ENCODE results near the gene RGL2.
"Not testable (repeated sequence)": the region's sequence is repeated elsewhere in the genome, so short reads cannot be mapped to it uniquely, and the experiment has no call there.

Gene RGL2

DNA sequence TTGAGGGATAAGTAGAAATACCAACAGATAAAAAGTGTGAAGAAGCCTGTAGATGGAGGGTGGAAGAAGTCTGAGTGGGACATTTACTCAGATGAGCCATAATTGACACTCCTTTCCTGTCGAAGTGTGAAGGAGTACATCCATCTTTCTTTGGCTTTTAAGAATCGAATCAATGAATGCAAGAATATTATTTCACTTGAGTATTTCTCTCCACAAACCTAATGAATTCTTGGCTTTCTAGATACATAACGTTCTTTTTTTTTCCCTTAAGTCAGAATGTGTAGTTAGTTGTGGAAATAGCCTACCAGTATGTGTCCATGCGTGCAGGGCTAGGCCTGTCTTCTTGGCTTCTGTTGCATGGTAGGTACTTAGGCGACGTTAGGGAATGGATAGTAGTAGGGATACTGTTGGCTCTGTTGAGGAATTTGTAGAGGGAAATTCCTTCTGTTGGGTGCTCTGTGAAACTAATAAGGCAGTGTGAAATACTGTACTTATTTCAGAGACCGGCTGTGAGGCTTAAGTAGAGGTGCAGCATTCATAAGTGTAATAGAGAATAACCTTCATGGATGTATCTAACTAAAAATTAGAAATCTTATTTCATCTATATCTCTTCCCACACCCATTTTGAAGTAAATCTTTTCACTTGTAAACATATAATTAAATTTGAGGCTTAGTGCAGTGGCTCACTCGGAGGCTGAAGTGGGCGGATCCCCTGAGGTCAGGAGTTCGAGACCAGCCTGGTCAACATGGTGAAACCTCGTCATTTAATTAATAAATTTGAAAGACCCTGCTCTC is 25.4 kb downstream of the RGL2 start:
- no peak for DNase-seq

DNA sequence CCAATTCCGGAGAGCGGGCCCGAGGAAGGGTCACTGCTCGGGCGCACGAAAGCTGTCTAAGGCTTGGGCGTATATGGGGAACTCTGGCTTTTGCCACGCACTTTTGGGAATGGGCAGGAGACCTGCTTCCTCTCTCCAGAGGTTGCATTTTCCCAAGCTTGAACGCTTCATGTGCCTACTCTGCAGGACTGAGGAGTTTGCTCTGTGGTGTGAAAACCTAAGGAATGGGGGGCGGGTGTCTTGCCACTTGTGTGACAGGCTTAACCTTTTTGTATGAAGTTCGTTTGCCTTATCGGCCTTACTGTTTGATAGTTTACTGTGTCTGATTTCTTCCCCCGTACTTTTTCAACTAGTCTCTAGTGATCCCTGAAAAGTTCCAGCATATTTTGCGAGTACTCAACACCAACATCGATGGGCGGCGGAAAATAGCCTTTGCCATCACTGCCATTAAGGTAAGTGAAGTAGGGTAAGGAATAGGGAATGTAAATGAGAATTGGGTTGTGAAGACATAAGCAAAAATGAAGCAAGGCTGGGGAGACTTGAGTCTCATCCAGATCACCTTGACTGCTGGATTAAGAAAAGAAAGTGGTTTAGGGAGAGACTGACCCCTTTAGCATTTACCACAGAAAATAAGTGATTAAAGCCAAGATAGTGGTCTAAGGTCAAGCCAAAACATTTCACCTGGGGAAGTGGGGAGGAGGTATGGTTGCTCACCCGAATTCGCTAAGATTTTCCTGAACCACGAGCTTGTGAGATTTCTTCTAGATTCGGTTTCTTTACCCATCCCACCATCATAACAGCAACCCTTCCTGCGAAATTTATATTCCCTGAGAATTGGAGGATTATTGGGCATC is 26.2 kb downstream of the RGL2 start:
- no peak for DNase-seq

DNA sequence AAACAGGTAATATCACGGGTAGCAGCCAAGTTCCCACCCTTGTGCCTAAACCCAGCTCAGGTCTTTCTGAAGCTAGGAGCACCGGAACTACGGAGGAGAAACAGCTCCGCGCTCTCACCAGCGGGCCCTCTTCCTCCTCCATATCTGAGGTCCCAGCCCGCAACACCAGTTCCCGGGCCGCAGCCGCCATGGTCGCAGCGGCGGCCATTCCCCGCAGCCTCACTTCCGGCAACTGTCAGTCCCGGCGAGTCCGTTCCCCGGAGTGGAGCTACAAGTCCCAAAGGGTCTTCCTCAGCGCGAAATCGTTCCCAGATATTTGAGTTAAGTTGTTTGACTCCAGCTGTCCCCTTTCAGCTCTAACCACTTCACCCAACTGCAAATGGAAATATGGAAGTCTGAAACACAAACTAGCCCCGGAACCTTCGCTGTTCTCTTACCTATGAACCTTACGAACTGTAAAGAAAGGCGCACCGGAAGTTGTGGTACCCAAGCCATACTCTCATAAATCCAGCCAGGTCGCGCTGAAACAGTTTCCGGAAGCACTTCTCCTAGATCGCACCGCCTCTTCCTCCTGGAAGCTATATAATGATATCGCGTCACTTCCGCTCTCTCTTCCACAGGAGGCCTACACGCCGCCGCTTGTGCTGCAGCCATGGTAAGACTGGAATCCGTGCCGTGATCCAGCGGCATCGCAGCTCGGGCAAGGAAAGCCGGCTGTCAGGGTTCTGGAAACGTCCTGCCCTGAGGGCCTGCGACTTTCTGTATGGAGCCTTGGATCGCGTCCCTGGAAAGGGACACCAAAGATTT is 27.1 kb downstream of the RGL2 start, which contains the start of the genes RPS18 and VPS52:
TSS of gene RPS18 (plus strand) at position 608 of the 807 bp plus-strand sequence. CDS start at position 653, 45 bp downstream.
TSS of gene VPS52 (minus strand) at position 409 of the 807 bp plus-strand sequence. CDS start at position 208, 201 bp downstream.
- DNase-seq: peak; percentile 87

DNA sequence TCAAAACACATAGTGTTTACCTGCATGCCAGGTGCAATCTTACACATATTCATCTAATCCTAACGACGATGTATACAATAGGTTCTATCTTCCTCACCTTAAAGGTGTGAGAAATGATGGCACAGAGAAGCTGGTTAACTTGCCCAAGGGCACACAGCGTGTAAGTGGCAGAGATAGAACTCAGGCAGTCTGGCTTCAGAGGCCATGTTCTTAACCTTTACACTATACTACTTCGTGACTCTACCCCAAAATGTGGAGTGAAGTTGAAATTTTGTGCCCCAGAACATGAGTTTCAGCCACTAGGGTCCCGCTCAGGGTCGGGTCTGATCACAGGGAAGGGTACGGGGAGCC is 27.6 kb downstream of the RGL2 start:
- no peak for DNase-seq

DNA sequence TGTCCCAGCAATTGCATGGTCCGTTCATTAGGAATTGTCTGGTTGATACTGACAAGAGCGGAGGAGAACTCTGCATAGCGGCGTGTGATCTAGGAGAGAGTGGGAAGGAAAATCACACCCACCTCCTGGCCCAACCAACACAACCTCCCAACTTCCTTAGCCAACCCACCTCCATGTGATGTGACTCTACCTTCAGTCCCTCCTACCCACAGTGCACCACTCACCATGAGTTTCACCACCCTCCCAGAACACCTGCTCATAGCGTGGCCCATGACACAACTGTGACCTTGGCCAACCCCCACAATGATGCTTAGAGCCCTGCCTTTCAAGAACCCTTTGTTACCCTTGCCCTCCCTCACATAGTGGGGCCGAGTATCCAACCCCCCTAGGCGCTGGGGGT is 34.7 kb downstream of the RGL2 start:
- no peak for DNase-seq

DNA sequence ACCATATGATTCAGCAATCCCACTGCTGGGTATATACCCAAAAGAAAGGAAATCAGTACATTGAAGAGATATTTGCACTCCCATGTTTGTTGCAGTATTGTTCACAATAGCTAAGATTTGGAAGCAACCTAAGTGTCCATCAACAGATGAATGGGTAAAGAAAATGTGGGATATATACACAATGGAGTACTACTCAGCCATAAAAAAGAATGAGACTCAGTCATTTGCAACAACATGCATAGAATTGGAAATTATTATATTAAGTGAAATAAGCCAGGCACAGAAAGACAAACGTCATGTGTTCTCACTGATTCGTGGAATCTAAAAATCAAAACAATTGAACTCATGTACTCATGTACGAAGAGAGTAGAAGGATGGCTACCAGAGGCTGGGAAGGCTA is 36.3 kb downstream of the RGL2 start:
- DNase-seq: not testable (repeated sequence)

DNA sequence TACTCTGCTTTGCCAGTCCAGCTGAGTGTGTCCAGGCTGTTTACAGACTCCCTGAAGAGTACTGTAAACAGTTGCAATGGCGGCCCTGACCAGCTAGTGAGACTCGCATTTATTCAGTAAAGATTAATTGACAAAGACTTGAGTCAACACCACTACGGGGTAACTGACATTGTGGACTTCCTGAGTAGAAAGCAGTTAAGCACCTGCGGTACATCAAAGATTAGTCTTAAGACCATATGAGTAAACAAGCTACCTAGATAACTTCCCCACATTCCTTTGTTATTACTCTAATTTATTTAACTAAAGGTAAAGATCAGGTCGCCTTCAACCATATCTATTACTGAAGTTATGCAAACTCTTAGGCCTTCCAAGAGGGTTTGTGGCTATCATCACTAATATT is 39.7 kb downstream of the RGL2 start:
- no peak for DNase-seq

DNA sequence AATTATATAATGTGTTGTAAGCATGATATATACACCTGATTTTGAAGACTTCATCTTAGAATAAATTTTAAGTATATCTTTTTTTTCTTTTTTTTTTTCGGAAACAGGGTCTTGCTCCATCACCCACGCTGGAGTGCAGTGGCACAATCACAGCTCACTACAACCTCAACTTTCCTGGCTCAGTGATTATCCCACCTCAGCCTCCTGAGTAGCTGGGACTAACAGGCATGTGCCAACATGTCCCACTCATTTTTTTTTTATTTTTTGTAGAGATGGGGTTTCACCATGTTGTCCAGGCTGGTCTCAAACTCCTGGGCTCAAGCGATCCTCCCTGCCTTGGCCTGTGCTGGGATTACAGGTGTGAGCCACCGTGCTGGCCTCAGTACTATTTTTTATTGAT is 44.2 kb downstream of the RGL2 start:
- no peak for DNase-seq

DNA sequence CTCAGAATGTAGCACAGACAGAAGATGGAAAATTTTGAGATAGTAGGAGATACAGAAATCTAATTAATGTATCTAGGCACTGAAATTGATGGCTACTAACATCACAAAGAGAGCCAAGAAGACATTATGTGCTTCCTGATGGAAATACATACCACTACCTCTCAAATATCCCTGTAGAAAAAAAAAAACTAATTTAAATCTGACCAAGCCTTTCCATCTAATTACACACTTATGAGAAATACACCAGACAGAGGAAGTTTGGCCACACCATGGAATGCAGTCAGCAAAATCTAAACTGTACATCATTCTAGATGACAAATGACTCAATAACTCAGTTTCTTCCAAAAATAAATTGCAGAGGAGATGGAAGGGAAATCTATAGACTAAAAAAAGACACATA is 46.0 kb downstream of the RGL2 start:
- DNase-seq: no peak

DNA sequence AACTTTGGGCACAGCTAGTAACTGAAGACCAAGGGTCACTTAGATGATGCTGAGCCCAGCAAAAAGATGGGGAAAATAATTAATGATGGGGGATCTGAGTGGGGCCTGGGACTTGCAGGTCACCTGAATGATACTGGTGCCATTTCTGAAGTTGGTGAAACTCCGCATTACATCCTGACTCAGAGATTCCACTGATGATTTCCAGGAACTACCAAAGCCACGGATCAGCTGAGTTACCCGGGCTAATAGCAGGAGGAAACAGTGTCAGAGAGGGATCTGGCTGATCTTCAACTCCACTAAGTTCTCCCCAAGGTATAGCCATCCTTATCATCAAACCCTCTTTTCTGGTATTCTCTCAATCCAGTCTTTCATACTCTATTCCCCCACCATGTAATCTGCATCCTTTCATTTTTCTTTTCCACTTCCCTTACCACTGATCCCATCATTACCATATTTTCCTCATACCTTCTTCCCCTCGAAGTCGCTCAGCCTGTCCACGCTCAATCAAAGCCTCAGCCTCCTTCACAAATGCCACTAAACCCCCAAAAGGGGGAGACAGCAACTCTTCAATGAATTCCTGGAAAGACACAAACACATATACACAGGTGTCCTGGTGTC is 47.2 kb downstream of the RGL2 start:
- DNase-seq: no peak

DNA sequence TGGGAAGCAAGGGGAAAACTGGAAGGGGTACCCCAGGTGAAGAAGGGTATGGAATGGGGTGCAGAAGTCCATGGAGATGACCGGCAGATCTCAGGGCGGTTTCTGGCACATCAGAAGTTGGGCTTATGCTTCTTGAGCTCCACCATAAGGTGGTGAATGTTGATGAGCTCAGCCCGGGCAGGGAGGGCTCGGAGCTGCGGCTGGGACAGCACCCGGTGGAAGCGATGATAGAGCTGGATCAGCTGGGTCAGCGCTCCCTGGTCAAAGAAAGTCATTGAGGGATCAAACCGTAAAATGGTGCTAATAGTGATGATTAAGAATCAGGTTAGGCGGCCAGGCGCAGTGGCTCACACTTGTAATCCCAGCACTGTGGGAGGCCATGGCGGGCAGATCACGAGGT is 48.0 kb downstream of the RGL2 start:
- DNase-seq: no peak

DNA sequence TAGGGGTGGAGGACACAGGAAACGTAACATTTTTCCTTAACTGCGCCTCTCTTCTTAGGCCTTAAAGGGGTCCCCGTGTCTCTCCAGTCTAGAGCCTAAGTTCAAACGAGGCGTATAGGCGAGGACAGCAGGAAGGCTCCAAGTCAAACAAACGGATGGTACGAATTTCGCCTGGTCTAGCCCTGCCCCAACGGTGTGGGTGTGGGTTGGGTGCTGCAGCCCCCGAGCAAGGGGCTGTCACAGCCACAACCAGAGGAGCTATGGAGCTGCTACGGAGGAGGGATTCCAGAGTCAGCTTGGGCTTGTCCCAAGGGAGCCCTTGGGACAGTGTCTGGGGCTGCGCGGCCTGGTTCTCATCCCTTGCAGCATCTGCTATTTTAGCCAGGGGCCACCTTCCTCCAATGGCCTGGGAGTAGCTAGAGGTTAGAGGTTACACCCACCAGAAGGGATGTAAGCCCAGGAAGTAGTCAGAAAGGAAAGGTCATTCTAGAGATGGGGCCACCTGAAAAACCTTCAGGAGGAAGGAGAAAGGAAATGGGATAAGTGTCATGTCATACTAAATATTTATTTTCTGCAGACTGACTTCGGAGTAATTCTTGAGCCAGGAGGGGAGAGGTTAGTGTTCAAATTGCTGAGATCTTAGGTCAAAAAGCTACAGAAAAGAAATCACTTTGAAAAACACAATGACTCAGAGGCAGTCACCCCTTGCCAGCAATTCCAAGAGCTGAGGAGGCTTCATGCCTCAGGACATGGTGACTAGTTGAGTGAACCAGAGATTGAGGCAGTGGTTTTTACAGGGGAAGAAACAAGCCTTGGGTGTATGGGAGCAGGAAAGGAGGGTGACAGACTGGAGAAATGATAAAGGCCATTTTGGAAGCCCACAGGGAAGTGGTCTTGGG is 48.8 kb downstream of the RGL2 start:
- peak; percentile 4 for DNase-seq

DNA sequence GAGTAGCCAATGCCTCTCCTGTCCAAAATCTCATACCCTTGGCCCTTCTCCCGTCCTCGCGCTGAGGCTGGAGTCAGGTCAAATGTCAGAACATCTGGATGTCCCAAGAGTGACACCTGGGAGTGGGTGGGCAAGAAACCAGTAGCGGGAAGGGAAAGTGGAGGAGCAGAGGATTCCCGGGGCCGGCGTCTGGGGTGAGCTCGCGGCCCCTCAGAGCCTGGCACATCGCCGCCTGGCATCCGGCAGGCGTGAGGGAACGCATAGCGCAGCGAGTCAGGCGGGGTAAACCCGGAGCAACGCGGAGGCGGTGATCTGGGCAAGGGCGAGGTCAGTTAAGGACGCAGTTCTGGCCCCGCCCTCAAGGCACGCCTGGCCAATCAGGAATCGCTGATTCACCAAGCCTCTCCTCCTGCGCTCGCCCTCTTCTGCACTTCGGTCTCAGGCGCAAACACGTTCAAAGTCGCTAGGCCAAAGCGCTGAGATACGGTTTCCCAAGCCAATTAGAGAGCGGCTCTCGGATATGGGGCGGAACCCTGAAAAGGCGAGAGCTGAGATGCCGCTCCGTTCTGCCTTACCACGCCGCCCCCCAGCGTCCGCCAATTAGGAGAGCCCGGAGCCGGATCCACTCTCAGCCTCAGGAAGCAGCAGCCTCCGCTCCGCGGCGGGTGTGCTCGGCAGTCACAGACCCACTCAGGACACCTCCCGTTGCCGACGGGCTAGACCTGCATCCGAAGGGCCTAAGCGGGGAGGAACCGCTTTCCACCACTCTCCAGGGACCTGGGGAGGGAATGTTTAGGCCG is 49.6 kb downstream of the RGL2 start:
- DNase-seq: peak; percentile 91

DNA sequence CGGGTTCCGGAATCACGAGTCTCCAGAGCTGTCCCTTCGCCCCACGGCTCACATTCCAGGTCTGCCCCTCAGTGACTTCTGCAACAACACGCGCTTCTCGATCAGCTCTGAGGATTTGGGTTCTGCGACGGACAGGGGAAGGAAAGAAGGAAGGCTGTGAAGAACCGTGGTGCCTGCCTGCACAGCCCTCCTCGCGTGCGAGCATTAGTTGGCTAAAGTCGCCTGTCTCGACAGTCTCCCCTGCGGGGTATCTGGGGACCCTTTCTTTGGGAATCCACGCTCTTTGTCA is 50.2 kb downstream of the RGL2 start:
- no peak for DNase-seq

DNA sequence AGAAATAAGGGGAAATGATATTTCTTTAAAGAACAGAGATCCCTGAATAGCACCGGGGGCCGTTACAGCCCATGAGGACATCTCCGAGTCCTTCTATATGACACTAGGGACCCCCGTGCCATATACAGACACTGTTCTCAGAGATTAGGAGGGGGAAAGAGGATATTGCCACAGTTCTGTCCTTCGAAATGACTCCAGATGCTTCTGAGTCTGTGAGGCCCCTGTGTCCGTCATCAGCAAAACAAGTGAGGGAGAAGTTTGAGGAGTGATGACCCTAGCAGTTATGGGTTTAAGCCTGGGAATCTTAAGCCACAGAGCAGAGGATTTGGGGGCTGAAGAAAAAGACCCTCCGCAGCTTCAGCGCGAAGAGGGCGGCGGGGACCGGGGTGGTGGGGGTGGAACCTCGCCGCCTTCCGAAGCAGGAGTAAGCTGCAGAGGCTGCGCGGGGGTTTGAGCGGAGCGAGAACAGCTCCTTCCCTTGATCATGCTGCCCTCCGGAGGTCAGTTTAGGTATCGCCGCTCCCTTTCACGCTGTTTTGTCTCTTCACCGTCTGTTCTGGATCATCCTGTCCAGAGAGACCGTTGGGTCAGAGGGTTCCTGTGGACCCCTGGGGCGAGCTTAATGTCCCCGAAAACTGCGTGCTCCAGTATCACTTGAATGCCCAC is 50.6 kb downstream of the RGL2 start:
- peak; percentile 92 for DNase-seq

DNA sequence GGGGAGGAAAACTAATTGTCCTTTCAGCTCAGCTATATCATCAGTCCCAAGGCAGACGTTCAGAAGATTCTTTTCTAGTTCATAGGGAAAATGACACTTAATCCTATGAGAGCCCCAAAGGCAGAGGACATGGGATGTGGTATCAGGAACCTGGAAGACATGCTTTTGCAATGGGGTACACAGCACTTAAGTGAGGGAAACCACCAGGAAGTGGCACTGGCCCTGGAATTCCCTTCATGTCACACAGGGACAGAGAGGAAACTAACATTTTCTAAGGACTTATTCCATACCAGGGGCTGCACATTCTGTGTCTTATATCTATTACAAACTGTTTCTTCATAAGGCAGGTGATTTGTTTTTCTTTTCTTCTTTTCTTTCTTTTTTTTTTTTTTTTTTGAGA is 55.3 kb downstream of the RGL2 start:
- no peak for DNase-seq

DNA sequence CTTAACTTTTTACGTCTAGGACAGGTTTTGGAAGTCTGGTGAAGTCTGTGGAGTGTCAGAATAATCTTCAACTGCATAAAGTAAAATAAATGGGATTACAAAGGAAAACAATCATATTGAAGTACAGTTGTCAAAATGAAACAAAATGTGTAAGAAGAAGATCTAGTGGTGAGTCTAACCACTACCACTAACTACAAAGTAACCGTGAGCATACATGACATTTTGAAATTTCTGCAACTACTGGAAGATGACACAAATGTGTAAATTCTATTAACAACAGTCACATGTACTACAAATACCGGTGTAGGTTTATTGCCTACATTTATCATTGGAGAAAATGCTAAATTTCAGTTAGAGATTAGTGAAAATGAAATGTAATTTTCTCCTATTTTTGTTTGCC is 56.8 kb downstream of the RGL2 start:
- no peak for DNase-seq
